NB4 (cell line): ENCODE data around the gene PRKG1.

Experiments
- MYC ChIP-seq: IDR thresholded peaks from 2 replicates; pipeline ENCODE4 v1.6.1; 2011; ENCODE audit warnings: low read depth, low read length
- POLR2A ChIP-seq: IDR thresholded peaks from 2 replicates; pipeline ENCODE4 v1.6.1; 2011; ENCODE audit warnings: mild to moderate bottlenecking; ENCODE audit not compliant: insufficient read length; ENCODE audit errors: extremely low read depth
- TF ChIP-seq, protein P1 (sequence below): IDR thresholded peaks from one replicate; pipeline ENCODE4 v1.5.1; 2012; ENCODE audit warnings: low read depth, low read length
- TF ChIP-seq, protein P2 (sequence below): IDR thresholded peaks from 2 replicates; pipeline ENCODE4 v1.6.1; 2011; ENCODE audit warnings: low read depth, low read length

GRCh38 chr10:51602326-51602725 is 528.0 kb downstream of the PRKG1 start:
- TF ChIP-seq, protein P1, sequence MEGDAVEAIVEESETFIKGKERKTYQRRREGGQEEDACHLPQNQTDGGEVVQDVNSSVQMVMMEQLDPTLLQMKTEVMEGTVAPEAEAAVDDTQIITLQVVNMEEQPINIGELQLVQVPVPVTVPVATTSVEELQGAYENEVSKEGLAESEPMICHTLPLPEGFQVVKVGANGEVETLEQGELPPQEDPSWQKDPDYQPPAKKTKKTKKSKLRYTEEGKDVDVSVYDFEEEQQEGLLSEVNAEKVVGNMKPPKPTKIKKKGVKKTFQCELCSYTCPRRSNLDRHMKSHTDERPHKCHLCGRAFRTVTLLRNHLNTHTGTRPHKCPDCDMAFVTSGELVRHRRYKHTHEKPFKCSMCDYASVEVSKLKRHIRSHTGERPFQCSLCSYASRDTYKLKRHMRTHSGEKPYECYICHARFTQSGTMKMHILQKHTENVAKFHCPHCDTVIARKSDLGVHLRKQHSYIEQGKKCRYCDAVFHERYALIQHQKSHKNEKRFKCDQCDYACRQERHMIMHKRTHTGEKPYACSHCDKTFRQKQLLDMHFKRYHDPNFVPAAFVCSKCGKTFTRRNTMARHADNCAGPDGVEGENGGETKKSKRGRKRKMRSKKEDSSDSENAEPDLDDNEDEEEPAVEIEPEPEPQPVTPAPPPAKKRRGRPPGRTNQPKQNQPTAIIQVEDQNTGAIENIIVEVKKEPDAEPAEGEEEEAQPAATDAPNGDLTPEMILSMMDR, result no peak
- no peak for TF ChIP-seq POLR2A
- TF ChIP-seq, protein P2, sequence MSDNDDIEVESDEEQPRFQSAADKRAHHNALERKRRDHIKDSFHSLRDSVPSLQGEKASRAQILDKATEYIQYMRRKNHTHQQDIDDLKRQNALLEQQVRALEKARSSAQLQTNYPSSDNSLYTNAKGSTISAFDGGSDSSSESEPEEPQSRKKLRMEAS, result no peak
- TF ChIP-seq MYC, result no peak
